AG04450 (cell line): Measurements from ENCODE around the gene ANO7. TPM values are rescaled to one million over a fixed set of nuclear protein-coding genes. Genes with fewer than 3 reads are reported as not detected.

Experiments
- CTCF ChIA-PET: fragments of 300-600, 350-600 bp; formaldehyde crosslinking; extraction: SDS; loops from one replicate; lab custom pipeline; 2022; ENCODE audit warnings: antibody characterized with exemption, inconsistent platforms; lab: Charles Lee
- POLR2A ChIA-PET: fragments of 350-600 bp; formaldehyde crosslinking; extraction: SDS; loops from one replicate; lab custom pipeline; 2021; ENCODE audit warnings: antibody characterized with exemption, inconsistent platforms; lab: Yijun Ruan, JAX
- DNase-seq: peaks from one replicate; pipeline ENCODE4 v3.0.0-alpha.2; 2011; ENCODE audit warnings: low read depth, low spot score
- H3K27ac ChIP-seq: one replicate; pipeline ENCODE4 v1.5.1; 2012; ENCODE audit warnings: low read depth, low read length, control low read depth
- H3K27me3 ChIP-seq: one replicate; pipeline ENCODE4 v1.6.0; 2012; ENCODE audit warnings: low read length; ENCODE audit not compliant: control insufficient read depth, insufficient read depth
- H3K4me3 ChIP-seq: 2 replicates; pipeline ENCODE4 v1.5.1; 2011; ENCODE audit warnings: mild to moderate bottlenecking, low read depth, low read length, control low read depth
- H3K9me3 ChIP-seq: 2 replicates; pipeline ENCODE4 v1.5.1; 2012; ENCODE audit warnings: low read length; ENCODE audit not compliant: control insufficient read depth, insufficient read depth
- CTCF ChIP-seq: IDR thresholded peaks from 2 replicates; pipeline ENCODE4 v1.5.1; 2011; ENCODE audit warnings: low read depth, low read length, control low read depth, inconsistent platforms
- polyA plus RNA-seq: library from polyadenylated mRNA; depleted of rRNA; stranded (reverse); fragments of >200 nt; gene quantifications from 2 replicates; pipeline ENCODE4 v1.2.3, GENCODE V29; 2011

Gene ANO7
- polyA plus RNA-seq, 1 experiment = 0.21 TPM

- ChIA-PET POLR2A (no interaction called here), CTCF (no interaction called here)
Measured at GRCh38 chr2:241142063-241142462, 46.4 kb upstream of the ANO7 start.

GRCh38 chr2:241142593-241142992 lies 45.9 kb upstream of the ANO7 start:
- no peak for TF ChIP-seq CTCF
- POLR2A ChIA-PET = no interaction called here
- no peak overlapping the region for H3K4me3 ChIP-seq

More at GRCh38 chr2:241142063-241142462, 46.4 kb upstream of the ANO7 start:
- Histone ChIP-seq H3K27me3 (no peaks in the 10 kb centered on the region), H3K9me3 (no peaks in the 10 kb centered on the region), H3K4me3 (no peak overlapping the region), H3K27ac (no peak overlapping the region)
- no peak for TF ChIP-seq CTCF
- DNase-seq = no peak

GRCh38 chr2:241146286-241146685 lies 42.2 kb upstream of the ANO7 start:
- CTCF ChIA-PET = interaction anchor here (1.1 kb wide), 1 partner anchor 232 kb away, joined by 4 read pairs; no protein-coding TSS in a partner anchor
- POLR2A ChIA-PET = no interaction called here
- no peaks in the 10 kb centered on the region; the same call in 1 of the 2 replicates for H3K9me3 ChIP-seq
- no peak overlapping the region for H3K27ac ChIP-seq
- DNase-seq = no peak
- no peak overlapping the region for H3K4me3 ChIP-seq
- no peak for TF ChIP-seq CTCF
- H3K27me3 ChIP-seq = no peaks in the 10 kb centered on the region

More at GRCh38 chr2:241142593-241142992, 45.9 kb upstream of the ANO7 start:
- H3K27ac ChIP-seq = no peak overlapping the region
- no peak for DNase-seq
- no peaks in the 10 kb centered on the region for H3K9me3 ChIP-seq
- CTCF ChIA-PET = no interaction called here
- H3K27me3 ChIP-seq = no peaks in the 10 kb centered on the region

GRCh38 chr2:241147336-241147735 lies 41.1 kb upstream of the ANO7 start:
- no peak overlapping the region for H3K4me3 ChIP-seq
- DNase-seq = no peak
- TF ChIP-seq CTCF = no peak
- no peaks in the 10 kb centered on the region; the same call in 1 of the 2 replicates for H3K9me3 ChIP-seq
- POLR2A ChIA-PET = no interaction called here
- no peaks in the 10 kb centered on the region for H3K27me3 ChIP-seq
- CTCF ChIA-PET = no interaction called here
- no peak overlapping the region for H3K27ac ChIP-seq

- H3K27ac ChIP-seq = no peak overlapping the region
- no peaks in the 10 kb centered on the region; the same call in 1 of the 2 replicates for H3K9me3 ChIP-seq
- H3K4me3 ChIP-seq = peak overlapping the region; percentile 91
- POLR2A ChIA-PET = no interaction called here
- no peaks in the 10 kb centered on the region for H3K27me3 ChIP-seq
- no peak for TF ChIP-seq CTCF
- no peak for DNase-seq
- CTCF ChIA-PET = no interaction called here
Measured at GRCh38 chr2:241148239-241148638, 40.2 kb upstream of the ANO7 start.
